ENCODE results near the gene ST3GAL6. TPM values are rescaled to one million over a fixed set of nuclear protein-coding genes. Genes with fewer than 3 reads are reported as not detected.

The ST3GAL6 gene
- total RNA-seq, 4 donors from 2014 or later: 7.4 to 14.5 (median 9.9) TPM

DNA sequence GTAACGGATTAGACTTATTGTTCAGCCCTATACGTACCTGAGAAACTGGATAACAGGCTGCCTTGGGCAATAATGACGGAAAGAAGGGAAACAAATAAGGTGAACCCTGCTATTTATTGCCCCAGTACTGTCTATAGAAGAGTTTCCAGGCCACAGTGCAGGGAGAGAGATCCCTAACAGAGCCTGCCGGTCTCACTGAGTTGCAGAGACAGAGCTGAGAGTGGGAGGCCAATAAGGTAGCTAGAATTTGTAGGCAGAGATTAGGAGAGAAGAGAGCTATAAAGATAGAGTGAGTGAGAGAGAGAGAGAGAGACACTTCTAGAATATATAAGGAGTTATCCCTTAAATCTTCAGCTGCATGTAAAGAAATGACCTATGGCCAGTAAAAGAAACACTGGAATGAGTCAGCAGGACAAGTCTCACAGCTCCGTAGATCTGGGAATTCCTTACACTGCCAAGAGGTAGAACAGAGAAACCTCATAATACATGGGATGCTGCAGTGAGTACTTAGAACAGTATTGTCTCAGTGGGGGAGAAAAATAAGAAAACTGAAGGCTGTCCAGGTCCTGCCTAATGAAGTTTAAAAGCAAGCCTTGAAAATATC is 51.8 kb downstream of the ST3GAL6 start:
- intact Hi-C loops (cut with DNase I): loop anchor here (5.0 kb wide), 1 partner anchor 213 kb away; no protein-coding TSS in a partner anchor
- H3K4me1 ChIP-seq: no peaks in the 10 kb centered on the region

DNA sequence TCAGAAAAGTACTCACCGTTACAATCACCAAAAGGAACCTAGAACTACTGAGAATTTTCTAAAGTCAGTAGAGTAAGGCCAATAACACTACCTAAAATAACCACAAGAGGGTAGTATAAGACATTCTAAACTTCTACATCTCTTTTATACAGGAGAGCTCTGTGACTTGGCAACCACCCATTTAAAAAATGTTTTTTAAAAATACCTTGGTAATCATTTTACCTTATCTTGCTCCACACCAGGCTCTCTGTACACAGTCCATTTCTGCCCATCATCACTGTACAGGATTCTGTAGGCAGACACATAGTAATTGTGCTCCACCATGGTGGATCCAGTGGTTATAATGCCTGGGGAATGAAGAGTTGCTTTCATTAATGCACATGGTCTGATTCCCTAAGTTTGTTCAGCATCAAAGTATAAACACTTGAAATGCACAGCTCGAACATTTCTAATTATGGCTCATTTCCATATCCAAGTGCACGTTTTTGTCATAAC is 54.5 kb downstream of the ST3GAL6 start:
- no peaks in the 10 kb centered on the region for H3K27me3 ChIP-seq
- DNase-seq: no peak
- H3K4me1 ChIP-seq: no peaks in the 10 kb centered on the region
- H3K27ac ChIP-seq: no peak overlapping the region
- H3K9me3 ChIP-seq: no peaks in the 10 kb centered on the region
- peaks cover 0 to 5% of the 10 kb centered on the region in 2 donors for H3K36me3 ChIP-seq
- intact Hi-C loops (cut with DNase I): loop anchor here (2.0 kb wide), 1 partner anchor 177 kb away; no protein-coding TSS in a partner anchor
- 27 to 40% methylated on average over 3 of the region's 3 CpGs for WGBS, 2 donors
- H3K4me3 ChIP-seq (replicated peaks in 1 of 3): no peak overlapping the region
- TF ChIP-seq, protein P1, sequence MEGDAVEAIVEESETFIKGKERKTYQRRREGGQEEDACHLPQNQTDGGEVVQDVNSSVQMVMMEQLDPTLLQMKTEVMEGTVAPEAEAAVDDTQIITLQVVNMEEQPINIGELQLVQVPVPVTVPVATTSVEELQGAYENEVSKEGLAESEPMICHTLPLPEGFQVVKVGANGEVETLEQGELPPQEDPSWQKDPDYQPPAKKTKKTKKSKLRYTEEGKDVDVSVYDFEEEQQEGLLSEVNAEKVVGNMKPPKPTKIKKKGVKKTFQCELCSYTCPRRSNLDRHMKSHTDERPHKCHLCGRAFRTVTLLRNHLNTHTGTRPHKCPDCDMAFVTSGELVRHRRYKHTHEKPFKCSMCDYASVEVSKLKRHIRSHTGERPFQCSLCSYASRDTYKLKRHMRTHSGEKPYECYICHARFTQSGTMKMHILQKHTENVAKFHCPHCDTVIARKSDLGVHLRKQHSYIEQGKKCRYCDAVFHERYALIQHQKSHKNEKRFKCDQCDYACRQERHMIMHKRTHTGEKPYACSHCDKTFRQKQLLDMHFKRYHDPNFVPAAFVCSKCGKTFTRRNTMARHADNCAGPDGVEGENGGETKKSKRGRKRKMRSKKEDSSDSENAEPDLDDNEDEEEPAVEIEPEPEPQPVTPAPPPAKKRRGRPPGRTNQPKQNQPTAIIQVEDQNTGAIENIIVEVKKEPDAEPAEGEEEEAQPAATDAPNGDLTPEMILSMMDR (IDR thresholded peaks at IDR 0.05): peak; percentile 38 to 86 (median 66)
- no peak for TF ChIP-seq POLR2A (IDR thresholded peaks at IDR 0.05)

More for the DNA sequence above, 51.8 kb downstream of the ST3GAL6 start:
- DNase-seq: no peak
- Histone ChIP-seq H3K27ac (no peak overlapping the region), H3K9me3 (no peaks in the 10 kb centered on the region), H3K4me3 (replicated peaks in 1 of 3) (no peak overlapping the region), H3K36me3 (peaks cover 9% of the 10 kb centered on the region in 2 donors), H3K27me3 (no peaks in the 10 kb centered on the region)
- WGBS, 2 donors: 92 to 95% methylated on average over 5 of the region's 5 CpGs
- no peak for TF ChIP-seq POLR2A (IDR thresholded peaks at IDR 0.05)
- TF ChIP-seq, protein P1 (IDR thresholded peaks at IDR 0.05): no peak

DNA sequence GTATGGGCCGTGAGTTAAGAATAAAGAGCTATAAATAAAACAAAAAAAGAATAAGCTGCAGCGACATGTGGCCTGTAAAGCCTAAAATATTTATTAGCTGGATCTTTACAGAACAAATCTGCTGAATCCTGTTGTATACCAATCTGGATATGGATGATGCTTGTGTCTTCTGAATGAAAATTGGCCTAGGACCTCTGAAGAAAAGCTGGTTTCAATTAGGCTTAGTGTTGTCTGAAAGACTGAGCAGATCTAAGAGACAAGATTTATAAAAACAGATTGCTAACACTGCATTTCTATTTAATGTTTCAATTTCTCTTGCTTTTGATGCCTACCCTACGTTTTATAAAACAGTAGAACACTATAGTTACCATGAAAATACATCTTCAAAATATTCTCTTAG is 57.9 kb downstream of the ST3GAL6 start:
- Histone ChIP-seq H3K4me3 (replicated peaks in 1 of 3) (no peak overlapping the region), H3K4me1 (peaks cover 0 to 3% of the 10 kb centered on the region in 2 donors), H3K27ac (no peak overlapping the region), H3K27me3 (no peaks in the 10 kb centered on the region), H3K36me3 (peaks cover 0 to 3% of the 10 kb centered on the region in 2 donors), H3K9me3 (no peaks in the 10 kb centered on the region)
- no peak for DNase-seq
- intact Hi-C loops (cut with DNase I): no loop called here
- WGBS, 2 donors: 80 to 85% methylated on average over 3 of the region's 3 CpGs
- TF ChIP-seq POLR2A (IDR thresholded peaks at IDR 0.05): no peak
- TF ChIP-seq, protein P1 (IDR thresholded peaks at IDR 0.05): no peak

DNA sequence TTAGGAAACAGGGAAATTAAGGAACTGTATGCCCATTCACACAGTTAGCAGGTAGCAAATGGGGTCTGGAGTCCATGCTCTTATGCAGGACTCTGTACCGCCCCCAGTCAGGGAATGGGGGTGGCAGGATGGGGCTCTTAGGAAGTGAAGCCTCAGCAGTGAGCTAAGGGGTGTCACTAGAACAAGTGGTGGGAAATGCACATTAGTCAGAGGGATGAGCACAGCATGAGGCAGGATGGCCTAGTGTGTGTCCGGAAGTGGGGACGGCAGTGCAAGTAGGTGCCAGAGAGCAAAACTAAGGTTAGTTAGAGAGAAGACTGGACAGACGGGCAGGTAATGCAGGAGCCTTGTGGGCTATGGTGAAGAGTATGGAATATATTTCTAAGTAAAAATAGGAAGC is 60.7 kb downstream of the ST3GAL6 start:
- intact Hi-C loops (cut with DNase I): no loop called here
- no peaks in the 10 kb centered on the region for H3K9me3 ChIP-seq
- peaks cover 0 to 3% of the 10 kb centered on the region in 2 donors for H3K36me3 ChIP-seq
- no peak overlapping the region for H3K27ac ChIP-seq
- no peak overlapping the region for H3K4me3 ChIP-seq (replicated peaks in 1 of 3)
- no peaks in the 10 kb centered on the region for H3K27me3 ChIP-seq
- TF ChIP-seq, protein P1 (IDR thresholded peaks at IDR 0.05): no peak
- TF ChIP-seq POLR2A (IDR thresholded peaks at IDR 0.05): no peak
- peaks cover 7 to 11% of the 10 kb centered on the region in 2 donors for H3K4me1 ChIP-seq
- WGBS, 2 donors: 96 to 98% methylated on average over 4 of the region's 4 CpGs
- DNase-seq: no peak

DNA sequence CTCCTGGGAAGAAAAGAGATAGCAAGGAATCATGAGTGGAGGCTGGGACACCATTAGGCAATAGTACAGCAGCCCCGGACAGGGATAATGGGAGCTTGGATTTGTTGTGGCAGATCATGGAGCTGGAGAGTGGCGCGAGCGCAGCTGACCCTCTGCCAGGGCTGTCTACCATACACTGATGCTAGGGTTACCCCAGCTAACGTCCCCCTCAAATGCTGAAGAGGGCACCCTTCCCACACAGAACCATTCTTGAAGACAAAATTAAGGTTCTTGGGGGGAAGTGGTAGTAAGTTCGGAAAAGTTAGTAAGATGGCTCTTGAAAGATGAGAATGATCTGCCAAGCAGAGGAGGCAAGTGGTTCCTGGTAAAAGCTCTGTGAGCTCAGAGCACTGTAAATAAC is 61.1 kb downstream of the ST3GAL6 start:
- Histone ChIP-seq H3K4me1 (peaks cover 7 to 11% of the 10 kb centered on the region in 2 donors), H3K27me3 (no peaks in the 10 kb centered on the region), H3K36me3 (no peaks in the 10 kb centered on the region), H3K4me3 (replicated peaks in 1 of 3) (no peak overlapping the region), H3K9me3 (no peaks in the 10 kb centered on the region), H3K27ac (no peak overlapping the region)
- DNase-seq: no peak
- WGBS, 2 donors: 80 to 97% methylated on average over 6 of the region's 6 CpGs
- intact Hi-C loops (cut with DNase I): no loop called here
- TF ChIP-seq POLR2A (IDR thresholded peaks at IDR 0.05): no peak
- TF ChIP-seq, protein P1 (IDR thresholded peaks at IDR 0.05): peak in 1 of 6 experiments; percentile 9

All from thyroid gland (tissue), 4 donors.